HepG2 (cell line): Measurements from ENCODE around the gene TACC2. TPM values are rescaled to one million over a fixed set of nuclear protein-coding genes. Genes with fewer than 3 reads are reported as not detected.

Source experiments
- ATAC-seq: fragments of 200-7000 bp; cut with Tn5 transposase; 3 replicates; pipeline ENCODE4 v1.9.1; 2020; ENCODE audit warnings: mild to moderate bottlenecking, moderate library complexity
- BruUV-seq: library from RNA; stranded (reverse); fragments of 400-500 nt; replicated peaks from 2 replicates; lab custom pipeline; 2021; lab: Mats Ljungman, UMichigan
- CTCF ChIA-PET: fragments of 300-600 bp; formaldehyde crosslinking; extraction: SDS; loops from one replicate; lab custom pipeline; 2021; ENCODE audit warnings: low total read pairs, inconsistent platforms, low intra/inter-chr PET ratio; lab: Yijun Ruan, JAX
- POLR2A ChIA-PET: fragments of 350-600 bp; sonication (Branson Sonifier 250); formaldehyde crosslinking; loops from one replicate; lab custom pipeline; 2020; ENCODE audit warnings: antibody characterized with exemption, inconsistent platforms; lab: Yijun Ruan, JAX
- DNase-seq: peaks from one replicate; pipeline ENCODE4 v3.0.0-alpha.2; 2015; ENCODE audit warnings: low spot score
- FAIRE-seq: peaks from 3 replicates; lab custom pipeline; 2011; peaks lifted over from hg19 to GRCh38; lab: Jason Lieb, UNC
- H2AFZ ChIP-seq: one replicate; pipeline ENCODE4 v1.6.1; 2011; ENCODE audit warnings: low read length, inconsistent platforms
- H3K27ac ChIP-seq: fragments of 300-600 bp; 3 replicates; pipeline ENCODE4 v1.8.0; 2011; ENCODE audit warnings: mixed run types, mild to moderate bottlenecking, mixed read lengths, low read length, inconsistent platforms; ENCODE audit not compliant: insufficient read depth; ENCODE audit errors: extremely low read length
- H3K27me3 ChIP-seq, 2 experiments: fragments of 200-600 bp in 1 of 2; 2 replicates in 1 of 2; 3 replicates in 1 of 2; pipeline versions ENCODE4 v1.6.0 to v1.8.0; 2011; ENCODE audit warnings: low read length in 2 of 2, mild to moderate bottlenecking in 2 of 2, moderate library complexity in 2 of 2, inconsistent platforms in 1 of 2; ENCODE audit not compliant: insufficient read depth in 2 of 2, control insufficient read depth in 1 of 2
- H3K36me3 ChIP-seq, 2 experiments: fragments of 200-600 bp in 1 of 2; replicated peaks in 1 of 2; 2 replicates in 1 of 2; 3 replicates in 1 of 2; pipeline versions ENCODE4 v1.5.1 to v1.8.0; 2011; ENCODE audit warnings: low read length in 2 of 2, inconsistent platforms in 1 of 2; ENCODE audit not compliant: insufficient read depth in 2 of 2, control insufficient read depth in 1 of 2
- H3K4me1 ChIP-seq: 2 replicates; pipeline ENCODE4 v1.5.1; 2012; ENCODE audit warnings: low read length, inconsistent platforms; ENCODE audit not compliant: insufficient read depth
- H3K4me2 ChIP-seq: 2 replicates; pipeline ENCODE4 v1.6.0; 2011; ENCODE audit warnings: low read depth, low read length, inconsistent platforms
- H3K4me3 ChIP-seq, 3 experiments: fragments of 200-600 bp in 1 of 3; sonication (generic), shearing (Covaris generic) in 1 of 3; replicated peaks in 1 of 3; 2 replicates each; pipeline ENCODE4 v1.5.1; 2011 to 2016; ENCODE audit warnings: low read length in 3 of 3, inconsistent platforms in 2 of 3, low read depth in 2 of 3, mild to moderate bottlenecking in 2 of 3, control low read depth in 1 of 3, mixed read lengths in 1 of 3; ENCODE audit not compliant: insufficient read depth in 1 of 3
- H3K79me2 ChIP-seq: one replicate; pipeline ENCODE4 v1.6.1; 2011; ENCODE audit warnings: low read length, inconsistent platforms; ENCODE audit not compliant: insufficient read depth
- H3K9ac ChIP-seq: 2 replicates; pipeline ENCODE4 v1.6.0; 2011; ENCODE audit warnings: mild to moderate bottlenecking, low read depth, low read length, inconsistent platforms; ENCODE audit not compliant: insufficient read depth
- H3K9me3 ChIP-seq: 2 replicates; pipeline ENCODE4 v1.5.1; 2012; ENCODE audit warnings: mild to moderate bottlenecking, low read length
- H4K20me1 ChIP-seq: 2 replicates; pipeline ENCODE4 v1.6.0; 2011; ENCODE audit warnings: inconsistent platforms, mild to moderate bottlenecking, low read length, moderate library complexity; ENCODE audit not compliant: insufficient read depth
- CBX5 ChIP-seq: sonication (generic); formaldehyde crosslinking; IDR thresholded peaks from 2 replicates; pipeline ENCODE4 v1.4.0; 2020; ENCODE audit warnings: missing genetic modification reagents, borderline replicate concordance
- CHCHD3 ChIP-seq: sonication (generic); formaldehyde crosslinking; IDR thresholded peaks from 2 replicates; pipeline ENCODE4 v1.8.0; 2022; ENCODE audit warnings: mild to moderate bottlenecking, missing genetic modification reagents, moderate library complexity
- EED ChIP-seq: sonication (generic); formaldehyde crosslinking; IDR thresholded peaks from 2 replicates; pipeline ENCODE4 v1.5.0; 2020; ENCODE audit warnings: mild to moderate bottlenecking, missing genetic modification reagents
- IRF9 ChIP-seq: sonication (generic); formaldehyde crosslinking; IDR thresholded peaks from 2 replicates; pipeline ENCODE4 v1.8.0; 2022; ENCODE audit warnings: missing genetic modification reagents, mild to moderate bottlenecking, borderline replicate concordance
- SP5 ChIP-seq: IDR thresholded peaks from 2 replicates; pipeline ENCODE4 v1.6.1; 2016; ENCODE audit warnings: low read depth, borderline replicate concordance
- TBP ChIP-seq: sonication (generic); formaldehyde crosslinking; IDR thresholded peaks from 2 replicates; pipeline ENCODE4 v1.5.0; 2020; ENCODE audit warnings: missing genetic modification reagents
- TRAFD1 ChIP-seq: sonication (generic); formaldehyde crosslinking; IDR thresholded peaks from 2 replicates; pipeline ENCODE4 v1.5.1; 2020; ENCODE audit warnings: missing genetic modification reagents, mild to moderate bottlenecking, borderline replicate concordance
- WGBS: methylation state at CpG from one replicate; pipeline ENCODE4 v1.1.6; 2017; ENCODE audit warnings: low lambda C conversion rate; 5-methylcytosine and 5-hydroxymethylcytosine counted together
- in situ Hi-C: cut with HindIII; loops from 2 replicates; pipeline ENCODE4 v1.10.0; 2017; ENCODE audit warnings: low pct_unique_long_range_greater_than_20kb; ENCODE audit not compliant: extremely low pct_ligation_motif_present
- intact Hi-C: fragments of 100-400 bp; cut with micrococcal nuclease; formaldehyde crosslinking; loops from one replicate; pipeline ENCODE4 v1.10.0; 2022; ENCODE audit not compliant: unreplicated experiment
- polyA plus RNA-seq, 8 experiments: library from polyadenylated mRNA; depleted of rRNA in 3 of 8; stranded (reverse) in 7 of 8; unstranded in 1 of 8; fragments of >200 nt; fragmentation: Illumina TruSeq in 4 of 8; extraction: Trizol in 4 of 8; gene quantifications; 2 replicates each; pipeline versions ENCODE4 v1.2.1 to v1.2.3, GENCODE V29; 2011 to 2016; ENCODE audit warnings: low read depth in 4 of 8, missing spikeins in 1 of 8, mixed read lengths in 1 of 8; ENCODE audit not compliant: insufficient read depth in 1 of 8
- total RNA-seq, 5 experiments: library from RNA; depleted of rRNA; stranded (reverse); fragments of >200 nt; fragmentation: Illumina TruSeq; extraction: Trizol; gene quantifications; 2 replicates each; pipeline ENCODE4 v1.2.3, GENCODE V29; 2016; ENCODE audit warnings: low read depth in 1 of 5
- TF ChIP-seq, protein P1 (sequence below): sonication (generic); formaldehyde crosslinking; IDR thresholded peaks from 2 replicates; pipeline ENCODE4 v1.9.0; 2022; ENCODE audit warnings: missing genetic modification reagents, mild to moderate bottlenecking, borderline replicate concordance

Gene TACC2
- total and polyA plus RNA-seq, 2 of the 13 experiments (the other 11 are each of a cell fraction or from before 2014, with no cell fraction given): 11.8 to 16.0 TPM

GRCh38 chr10:122120008-122120744 lies 131.2 kb downstream of the TACC2 start:
- POLR2A ChIA-PET: no interaction called here
- intact Hi-C loops (no loop called here), in situ Hi-C loops (no loop called here)
- Histone ChIP-seq H3K4me3 (no peak overlapping the region), H4K20me1 (peaks cover 3% of the 10 kb centered on the region; the same call in 1 of the 2 replicates), H3K9ac (no peak overlapping the region), H2AFZ (no peak overlapping the region), H3K27me3 (no peaks in the 10 kb centered on the region), H3K79me2 (peaks cover 78% of the 10 kb centered on the region), H3K4me1 (peaks cover 27% of the 10 kb centered on the region), H3K27ac (no peak overlapping the region), H3K4me2 (no peak overlapping the region), H3K36me3 (peaks cover 4 to 8% of the 10 kb centered on the region in 2 experiments; a peak in 2 of 5 replicates), H3K9me3 (no peaks in the 10 kb centered on the region)
- FAIRE-seq (no peak), DNase-seq (no peak), ATAC-seq (no peak)
- CTCF ChIA-PET: no interaction called here
- no peak for TF ChIP-seq CBX5 (CRISPR knock-in tag)
- TF ChIP-seq TRAFD1 (CRISPR knock-in tag): no peak
- TF ChIP-seq, protein P1, sequence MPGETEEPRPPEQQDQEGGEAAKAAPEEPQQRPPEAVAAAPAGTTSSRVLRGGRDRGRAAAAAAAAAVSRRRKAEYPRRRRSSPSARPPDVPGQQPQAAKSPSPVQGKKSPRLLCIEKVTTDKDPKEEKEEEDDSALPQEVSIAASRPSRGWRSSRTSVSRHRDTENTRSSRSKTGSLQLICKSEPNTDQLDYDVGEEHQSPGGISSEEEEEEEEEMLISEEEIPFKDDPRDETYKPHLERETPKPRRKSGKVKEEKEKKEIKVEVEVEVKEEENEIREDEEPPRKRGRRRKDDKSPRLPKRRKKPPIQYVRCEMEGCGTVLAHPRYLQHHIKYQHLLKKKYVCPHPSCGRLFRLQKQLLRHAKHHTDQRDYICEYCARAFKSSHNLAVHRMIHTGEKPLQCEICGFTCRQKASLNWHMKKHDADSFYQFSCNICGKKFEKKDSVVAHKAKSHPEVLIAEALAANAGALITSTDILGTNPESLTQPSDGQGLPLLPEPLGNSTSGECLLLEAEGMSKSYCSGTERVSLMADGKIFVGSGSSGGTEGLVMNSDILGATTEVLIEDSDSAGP (CRISPR knock-in tag): no peak
- TF ChIP-seq IRF9 (CRISPR knock-in tag): no peak
- TF ChIP-seq EED: no peak
- TF ChIP-seq SP5 (CRISPR knock-in tag): no peak
- TF ChIP-seq CHCHD3 (CRISPR knock-in tag): no peak
- TF ChIP-seq TBP: no peak
- BruUV-seq: no TSS peak
- WGBS: 97% methylated on average over 20 of the region's 22 CpGs
